Vagina (tissue), 2 donors: Measurements from ENCODE around the gene RNASE8. TPM values are rescaled to one million over a fixed set of nuclear protein-coding genes. Genes with fewer than 3 reads are reported as not detected.

Source experiments
- DNase-seq, 2 donors: peaks; one replicate each; pipeline ENCODE4 v3.0.0-alpha.2; 2017; ENCODE audit errors: extremely low spot score in 2 of 2
- H3K27ac ChIP-seq: fragments of 200-600 bp; sonication (generic); one replicate; pipeline ENCODE4 v1.5.1; 2019
- H3K27me3 ChIP-seq: fragments of 200-600 bp; sonication (generic); one replicate; pipeline ENCODE4 v1.5.1; 2019
- H3K36me3 ChIP-seq, 2 donors: fragments of 200-600 bp; sonication (generic); one replicate each; pipeline ENCODE4 v1.5.1; 2017 to 2019
- H3K4me1 ChIP-seq: fragments of 200-600 bp; sonication (generic); one replicate; pipeline ENCODE4 v1.5.1; 2019
- H3K4me3 ChIP-seq, 2 donors: fragments of 200-600 bp; sonication (generic); 1 replicate in 1 of 2; 2 replicates in 1 of 2; pipeline ENCODE4 v1.5.1; 2016 to 2019
- H3K9me3 ChIP-seq: fragments of 200-600 bp; sonication (generic); one replicate; pipeline ENCODE4 v1.5.1; 2019
- CTCF ChIP-seq, 3 experiments: fragments of 450-650 bp in 2 of 3; fragments of 200-600 bp in 1 of 3; sonication (generic) in 1 of 3; IDR thresholded peaks; one replicate each; pipeline ENCODE4 v1.5.1; 2017 to 2019; ENCODE audit warnings: antibody characterized with exemption in 3 of 3, mild to moderate bottlenecking in 2 of 3, moderate library complexity in 2 of 3
- POLR2A ChIP-seq, 2 donors: fragments of 450-650 bp; IDR thresholded peaks; one replicate each; pipeline ENCODE4 v1.6.1; 2017; ENCODE audit warnings: antibody characterized with exemption in 2 of 2, mild to moderate bottlenecking in 2 of 2, moderate library complexity in 2 of 2
- POLR2AphosphoS5 ChIP-seq, 2 donors: sonication (generic); formaldehyde crosslinking; IDR thresholded peaks; one replicate each; pipeline ENCODE4 v1.9.0; 2017; ENCODE audit warnings: antibody characterized with exemption in 2 of 2, mild to moderate bottlenecking in 2 of 2, low read depth in 1 of 2; ENCODE audit not compliant: insufficient read depth in 1 of 2
- intact Hi-C: fragments of 100-400 bp; cut with DNase I; formaldehyde crosslinking; loops from one replicate; pipeline ENCODE4 v1.15.1; 2023
- total RNA-seq: library from RNA; depleted of rRNA; stranded (reverse); fragments of >200 nt; gene quantifications from one replicate; pipeline ENCODE4 v1.2.3, GENCODE V29; 2016

Gene RNASE8
- total RNA-seq, 1 donor from 2014 or later, result not detected

GRCh38 chr14:21075719-21076437, 18.3 kb downstream of the RNASE8 start:
- no peak for TF ChIP-seq CTCF (IDR thresholded peaks at IDR 0.05)
- TF ChIP-seq POLR2AphosphoS5 (IDR thresholded peaks at IDR 0.05; ENCODE audit: insufficient read depth in 1 of 2, low read depth in 1 of 2), result no peak
- no peak for TF ChIP-seq POLR2A (IDR thresholded peaks at IDR 0.05)
- H3K4me3 ChIP-seq, result no peak overlapping the region
- peaks cover 0 to 61% of the 10 kb centered on the region in 2 donors for H3K36me3 ChIP-seq
- peaks cover 41% of the 10 kb centered on the region for H3K4me1 ChIP-seq
- no peak for DNase-seq
- intact Hi-C loops, result no loop called here
- H3K27ac ChIP-seq, result no peak overlapping the region
- no peaks in the 10 kb centered on the region for H3K27me3 ChIP-seq
- H3K9me3 ChIP-seq, result no peaks in the 10 kb centered on the region

GRCh38 chr14:21077672-21078071, 20.1 kb downstream of the RNASE8 start:
- intact Hi-C loops, result no loop called here
- TF ChIP-seq POLR2A (IDR thresholded peaks at IDR 0.05) (no peak), POLR2AphosphoS5 (IDR thresholded peaks at IDR 0.05; ENCODE audit: insufficient read depth in 1 of 2, low read depth in 1 of 2) (no peak), CTCF (IDR thresholded peaks at IDR 0.05) (no peak)
- Histone ChIP-seq H3K9me3 (no peaks in the 10 kb centered on the region), H3K4me1 (peaks cover 23% of the 10 kb centered on the region), H3K27me3 (no peaks in the 10 kb centered on the region), H3K36me3 (peaks cover 0 to 73% of the 10 kb centered on the region in 2 donors), H3K4me3 (no peak overlapping the region), H3K27ac (no peak overlapping the region)
- no peak for DNase-seq

GRCh38 chr14:21078287-21078686, 20.7 kb downstream of the RNASE8 start:
- Histone ChIP-seq H3K27me3 (no peaks in the 10 kb centered on the region), H3K36me3 (peaks cover 0 to 78% of the 10 kb centered on the region in 2 donors), H3K4me3 (no peak overlapping the region), H3K4me1 (peaks cover 16% of the 10 kb centered on the region), H3K9me3 (no peaks in the 10 kb centered on the region), H3K27ac (no peak overlapping the region)
- intact Hi-C loops, result no loop called here
- TF ChIP-seq POLR2A (IDR thresholded peaks at IDR 0.05) (no peak), POLR2AphosphoS5 (IDR thresholded peaks at IDR 0.05; ENCODE audit: insufficient read depth in 1 of 2, low read depth in 1 of 2) (no peak), CTCF (IDR thresholded peaks at IDR 0.05) (no peak)
- DNase-seq, result no peak

- no peak for DNase-seq
- H3K36me3 ChIP-seq, result peaks cover 0 to 81% of the 10 kb centered on the region in 2 donors
- no peaks in the 10 kb centered on the region for H3K27me3 ChIP-seq
Measured at GRCh38 chr14:21078726-21079125, 21.1 kb downstream of the RNASE8 start.

More at GRCh38 chr14:21078726-21079125, 21.1 kb downstream of the RNASE8 start:
- Histone ChIP-seq H3K4me1 (peaks cover 16% of the 10 kb centered on the region), H3K9me3 (no peaks in the 10 kb centered on the region), H3K4me3 (no peak overlapping the region), H3K27ac (no peak overlapping the region)
- no peak for TF ChIP-seq POLR2AphosphoS5 (IDR thresholded peaks at IDR 0.05; ENCODE audit: insufficient read depth in 1 of 2, low read depth in 1 of 2)
- TF ChIP-seq CTCF (IDR thresholded peaks at IDR 0.05), result no peak
- no peak for TF ChIP-seq POLR2A (IDR thresholded peaks at IDR 0.05)
- intact Hi-C loops, result no loop called here
